Measurements from ENCODE around the gene STK32A. TPM values are rescaled to one million over a fixed set of nuclear protein-coding genes. Genes with fewer than 3 reads are reported as not detected.

The STK32A gene
- total and polyA plus RNA-seq, 2 experiments from 2014 or later = 2.4 to 2.8 TPM

GRCh38 chr5:147372191-147372590, 137.4 kb downstream of the STK32A start:
- peaks cover 6% of the 10 kb centered on the region for H3K9me2 ChIP-seq (ENCODE audit: insufficient read depth)
- H3K79me2 ChIP-seq (replicated peaks; ENCODE audit: insufficient read depth) = no peaks in the 10 kb centered on the region
- no peak overlapping the region for H2AFZ ChIP-seq
- Mint-ChIP-seq H3K36me3 (ENCODE audit: low read depth) (no peaks in the 10 kb centered on the region), H3K27ac (no peak overlapping the region), H3K4me1 (peaks cover 7% of the 10 kb centered on the region), H3K4me3 (no peak overlapping the region), H3K27me3 (ENCODE audit: insufficient read depth, low read depth, poor library complexity) (peaks cover 1% of the 10 kb centered on the region), H3K9me3 (no peaks in the 10 kb centered on the region)
- DNase-seq (ENCODE audit: low spot score) = no peak
- no peak overlapping the region for H3K4me3 ChIP-seq
- H3K36me3 ChIP-seq (ENCODE audit: insufficient read depth) = no peaks in the 10 kb centered on the region
- H4K20me1 ChIP-seq (replicated peaks; ENCODE audit: insufficient read depth) = no peaks in the 10 kb centered on the region
- H3F3A ChIP-seq (replicated peaks; ENCODE audit: low read depth) = no peaks in the 10 kb centered on the region
- H3K4me2 ChIP-seq = no peak overlapping the region
- no peaks in the 10 kb centered on the region for H3K27me3 ChIP-seq (ENCODE audit: insufficient read depth)
- H3K4me1 ChIP-seq (ENCODE audit: insufficient read depth) = peaks cover 3% of the 10 kb centered on the region; the same call in 1 of the 2 replicates
- TF ChIP-seq ETS1 (IDR thresholded peaks at IDR 0.05) = no peak
- no peak for TF ChIP-seq EZH2 (IDR thresholded peaks at IDR 0.05; ENCODE audit: low read depth, unreplicated experiment)
- no peak for TF ChIP-seq CREB1 (CRISPR knock-in tag; IDR thresholded peaks at IDR 0.05; ENCODE audit: low read depth)
- TF ChIP-seq CTCF (conservative IDR thresholded peaks at IDR 0.05; ENCODE audit: low read depth in 2 of 2) = no peak
- TF ChIP-seq POLR2AphosphoS5 (IDR thresholded peaks at IDR 0.05; ENCODE audit: low read depth) = no peak
- no peak for TF ChIP-seq STAT1 (IDR thresholded peaks at IDR 0.05; ENCODE audit: unreplicated experiment)
- TF ChIP-seq NANOG (IDR thresholded peaks at IDR 0.05; ENCODE audit: borderline replicate concordance) = no peak
- no peak for TF ChIP-seq ZNF462 (CRISPR knock-in tag; IDR thresholded peaks at IDR 0.05)
- no peak for TF ChIP-seq JUNB (IDR thresholded peaks at IDR 0.05; ENCODE audit: unreplicated experiment)
- TF ChIP-seq EZH2phosphoT487 (IDR thresholded peaks at IDR 0.05; ENCODE audit: unreplicated experiment) = no peak
- TF ChIP-seq ZNF114 (CRISPR knock-in tag; IDR thresholded peaks at IDR 0.05) = no peak
- TF ChIP-seq ZNF331 (CRISPR knock-in tag; IDR thresholded peaks at IDR 0.05; ENCODE audit: low read depth) = no peak
- no peak for TF ChIP-seq REST (IDR thresholded peaks at IDR 0.05; ENCODE audit: unreplicated experiment)
- ATAC-seq = no peak
- H3K27ac ChIP-seq (ENCODE audit: low read depth) = no peak overlapping the region
